HCT116 (cell line): Measurements from ENCODE around the gene ZNF567.

ENCODE experiments used
- CBX3 ChIP-seq: IDR thresholded peaks from 2 replicates; pipeline ENCODE4 v1.6.1; 2012; ENCODE audit warnings: low read depth
- CTCF ChIP-seq, 3 experiments: fragments of 200-600 bp in 1 of 3; sonication (generic) in 1 of 3; IDR thresholded peaks in 2 of 3; conservative IDR thresholded peaks in 1 of 3; 2 replicates each; pipeline ENCODE4 v1.5.1; 2012 to 2017; ENCODE audit warnings: low read depth in 2 of 3, low read length in 2 of 3, antibody characterized with exemption in 1 of 3, borderline replicate concordance in 1 of 3, control low read depth in 1 of 3, mild to moderate bottlenecking in 1 of 3, mixed read lengths in 1 of 3, mixed run types in 1 of 3, moderate library complexity in 1 of 3; ENCODE audit not compliant: insufficient read depth in 1 of 3
- EZH2 ChIP-seq: fragments of 200-600 bp; sonication (generic); IDR thresholded peaks from 2 replicates; pipeline ENCODE4 v1.6.1; 2017; ENCODE audit warnings: antibody characterized with exemption, mixed run types
- FOSL1 ChIP-seq: IDR thresholded peaks from 2 replicates; pipeline ENCODE4 v1.6.1; 2012; ENCODE audit warnings: low read depth
- JUND ChIP-seq: IDR thresholded peaks from 2 replicates; pipeline ENCODE4 v1.6.1; 2012
- MAX ChIP-seq: IDR thresholded peaks from 2 replicates; pipeline ENCODE4 v1.6.1; 2012
- POLR2A ChIP-seq: IDR thresholded peaks from 2 replicates; pipeline ENCODE4 v1.7.0; 2011; ENCODE audit warnings: borderline replicate concordance; ENCODE audit not compliant: insufficient read depth, insufficient read length; ENCODE audit errors: extremely low read depth
- POLR2AphosphoS5 ChIP-seq: IDR thresholded peaks from 2 replicates; pipeline ENCODE4 v1.6.1; 2011; ENCODE audit warnings: mild to moderate bottlenecking, low read depth, low read length, moderate library complexity
- RAD21 ChIP-seq: IDR thresholded peaks from 2 replicates; pipeline ENCODE4 v1.6.1; 2012; ENCODE audit warnings: low read depth, mild to moderate bottlenecking
- SIN3A ChIP-seq: IDR thresholded peaks from 2 replicates; pipeline ENCODE4 v1.6.1; 2012; ENCODE audit warnings: low read depth
- SP1 ChIP-seq: IDR thresholded peaks from 2 replicates; pipeline ENCODE4 v1.6.1; 2012; ENCODE audit warnings: low read depth

- TF ChIP-seq CTCF (IDR thresholded peaks at IDR 0.05 in 2 of 3, conservative IDR thresholded peaks at IDR 0.05 in 1 of 3; ENCODE audit: borderline replicate concordance in 1 of 3, insufficient read depth in 1 of 3, low read depth in 2 of 3, low read length in 2 of 3) = no peak
- no peak for TF ChIP-seq POLR2A
- no peak for TF ChIP-seq CBX3
- TF ChIP-seq POLR2AphosphoS5 = no peak
- no peak for TF ChIP-seq FOSL1
- no peak for TF ChIP-seq EZH2
- no peak for TF ChIP-seq MAX
- no peak for TF ChIP-seq SP1
- TF ChIP-seq RAD21 = no peak
- no peak for TF ChIP-seq JUND
- no peak for TF ChIP-seq SIN3A
Observed at GRCh38 chr19:36748431-36749275, 61.2 kb downstream of the ZNF567 start.
